Myocyte (in vitro differentiated cells): ENCODE measurements around the gene SGMS2. TPM values are rescaled to one million over a fixed set of nuclear protein-coding genes. Genes with fewer than 3 reads are reported as not detected.
"Not testable (repeated sequence)": the region's sequence is repeated elsewhere in the genome, so short reads cannot be mapped to it uniquely, and the experiment has no call there.

Experiments used
- DNase-seq: peaks from one replicate; pipeline ENCODE4 v3.0.0-alpha.2; 2012; ENCODE audit warnings: low read depth
- total RNA-seq: library from RNA; depleted of rRNA; stranded (reverse); fragments of >200 nt; gene quantifications from 2 replicates; pipeline ENCODE4 v1.2.3, GENCODE V29; 2014

The SGMS2 gene
- total RNA-seq, 1 donor from 2014 or later, result 76.4 TPM

DNA sequence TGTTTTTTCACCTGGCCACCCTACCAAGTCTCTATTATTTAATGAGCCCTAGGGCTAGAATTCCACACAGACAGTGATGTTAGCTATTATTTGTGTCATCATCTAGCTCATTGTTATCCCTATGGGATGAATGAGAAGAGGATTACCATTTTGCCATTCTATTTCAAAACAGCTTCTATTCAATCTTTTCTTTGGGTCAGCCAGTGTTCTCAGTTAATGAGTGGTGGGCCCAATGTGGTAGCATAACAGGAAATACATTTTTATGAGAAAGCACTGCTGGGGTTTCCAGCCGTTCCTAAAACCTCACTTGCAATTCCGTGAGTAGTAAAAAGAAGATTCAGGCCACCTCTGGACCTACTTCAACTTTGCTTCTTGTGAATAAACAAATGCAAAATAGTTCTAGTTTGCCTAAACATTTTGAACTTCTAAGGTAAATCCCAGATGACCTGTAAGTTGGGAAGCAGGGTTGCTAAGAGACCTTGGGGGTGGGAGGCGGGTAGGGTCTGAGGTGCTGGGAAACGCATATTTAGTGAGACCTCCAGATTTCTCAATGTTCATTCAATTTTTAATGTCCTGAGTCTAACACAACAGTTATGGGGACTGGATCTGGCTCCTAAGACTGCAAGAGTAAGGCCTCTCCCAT lies 81.8 kb downstream of the SGMS2 start:
- DNase-seq, result no peak

DNA sequence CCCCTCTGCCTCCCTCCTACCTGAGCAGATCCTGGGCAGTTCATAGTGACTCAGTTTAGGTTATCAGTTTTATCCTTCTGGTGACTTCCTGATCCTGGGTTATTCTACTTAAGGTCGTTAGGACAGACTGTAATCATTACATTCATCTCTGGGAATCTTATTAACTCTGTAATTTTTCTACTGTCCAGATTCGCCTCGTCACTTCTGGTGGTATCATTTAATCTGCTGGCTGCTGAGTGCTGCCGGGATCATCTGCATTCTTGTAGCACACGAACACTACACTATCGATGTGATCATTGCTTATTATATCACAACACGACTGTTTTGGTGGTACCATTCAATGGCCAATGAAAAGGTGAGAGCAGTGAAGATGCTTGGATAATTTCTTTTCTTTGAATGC lies 83.6 kb downstream of the SGMS2 start:
- DNase-seq, result no peak

- DNase-seq, result peak; percentile 81
These were observed 88.7 kb downstream of the SGMS2 start for GRCh38 chr4:107913283-107913899.

- no peak for DNase-seq
These were observed 90.5 kb downstream of the SGMS2 start for GRCh38 chr4:107915220-107915619.

DNA sequence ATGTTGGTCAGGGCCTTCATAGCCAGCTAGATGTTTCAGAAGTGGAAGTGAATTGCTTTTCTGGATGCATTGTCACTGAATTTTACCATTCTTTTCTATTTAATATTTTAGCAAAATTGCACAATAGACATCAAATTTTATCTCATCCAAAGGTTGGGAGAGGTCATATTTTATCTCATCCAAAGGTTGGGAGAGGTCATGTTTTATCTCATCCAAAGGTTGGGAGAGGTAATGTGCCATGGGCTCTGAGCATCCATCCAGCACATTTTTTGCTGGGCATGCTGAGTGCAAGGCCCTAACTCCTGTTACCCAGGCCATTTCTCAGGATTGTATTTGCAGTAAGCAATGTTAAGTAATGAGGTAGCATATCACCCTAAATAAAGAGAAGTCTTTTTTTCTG lies 91.9 kb downstream of the SGMS2 start:
- no peak for DNase-seq

DNA sequence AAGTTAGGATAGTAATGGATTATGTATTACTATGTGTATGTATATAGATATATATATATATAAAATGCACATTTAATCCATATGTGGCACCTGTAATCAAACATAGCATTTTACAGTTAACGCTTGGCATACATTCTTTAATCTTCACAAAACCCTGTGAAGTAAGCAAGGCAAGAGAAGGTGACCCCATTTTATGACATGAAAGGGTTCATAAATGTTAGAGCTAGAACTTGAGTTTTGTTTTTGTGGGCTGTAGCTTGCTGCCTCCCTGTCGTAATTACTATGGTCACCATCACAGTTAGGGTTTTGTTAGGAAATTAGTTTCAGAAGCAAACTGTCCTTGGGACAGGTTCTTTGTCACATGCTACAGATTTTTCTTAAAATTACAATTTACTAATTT lies 92.8 kb downstream of the SGMS2 start:
- no peak for DNase-seq

DNA sequence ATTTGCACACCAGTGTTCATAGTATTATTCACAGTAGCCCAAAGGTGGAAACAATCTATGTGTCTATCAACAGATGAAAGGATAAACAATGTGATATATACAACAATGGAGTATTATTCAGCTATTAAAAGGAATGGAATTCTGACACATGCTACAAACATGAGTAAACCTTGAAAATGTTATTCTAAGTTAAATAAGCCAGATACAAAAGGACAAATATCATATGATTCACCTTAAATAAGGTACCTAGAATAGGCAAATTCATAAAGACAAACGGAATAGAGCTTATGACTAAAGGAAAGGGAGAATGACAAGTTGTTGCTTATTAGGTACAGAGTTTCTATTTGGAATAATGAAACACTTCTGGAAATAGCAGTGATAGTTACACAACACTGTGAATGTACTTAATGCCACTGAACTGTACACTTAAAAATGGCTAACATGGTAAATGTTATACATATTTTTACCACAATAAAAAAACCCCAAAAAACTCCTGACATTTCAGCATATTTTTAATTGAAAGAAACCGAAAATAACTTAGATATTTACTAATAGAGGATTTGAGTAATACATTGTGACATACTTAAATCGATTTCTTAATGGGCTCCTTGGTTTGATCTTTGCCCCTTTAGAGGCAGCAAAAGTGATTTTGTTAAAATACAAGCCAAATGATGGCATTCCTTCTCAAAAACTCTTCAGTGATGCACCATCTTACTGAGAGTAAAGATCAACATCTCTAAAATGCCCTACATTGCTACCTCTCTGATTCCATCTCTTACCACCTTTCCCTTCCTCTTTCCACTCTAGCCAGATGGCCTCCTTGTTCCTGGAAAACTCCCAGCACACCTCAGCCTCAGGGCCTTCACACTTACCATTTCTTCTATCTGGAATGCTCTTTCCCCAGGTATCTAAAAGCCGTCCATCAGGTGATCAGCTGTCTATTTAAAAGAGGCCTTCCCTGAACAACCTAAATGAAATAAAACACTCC lies 98.0 kb downstream of the SGMS2 start:
- DNase-seq, result no peak

DNA sequence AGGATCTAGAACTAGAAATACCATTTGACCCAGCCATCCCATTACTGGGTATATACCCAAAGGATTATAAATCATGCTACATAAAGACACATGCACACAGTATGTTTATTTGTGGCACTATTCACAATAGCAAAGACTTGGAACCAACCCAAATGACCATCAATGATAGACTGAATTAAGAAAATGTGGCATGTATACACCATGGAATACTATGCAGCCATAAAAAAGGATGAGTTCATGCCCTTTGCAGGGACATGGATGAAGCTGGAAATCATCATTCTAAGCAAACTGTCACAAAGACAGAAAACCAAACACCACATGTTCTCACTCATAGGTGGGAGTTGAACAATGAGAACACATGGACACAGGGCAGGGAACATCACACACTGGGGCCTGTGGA lies 101.0 kb downstream of the SGMS2 start:
- DNase-seq, result not testable (repeated sequence)

DNA sequence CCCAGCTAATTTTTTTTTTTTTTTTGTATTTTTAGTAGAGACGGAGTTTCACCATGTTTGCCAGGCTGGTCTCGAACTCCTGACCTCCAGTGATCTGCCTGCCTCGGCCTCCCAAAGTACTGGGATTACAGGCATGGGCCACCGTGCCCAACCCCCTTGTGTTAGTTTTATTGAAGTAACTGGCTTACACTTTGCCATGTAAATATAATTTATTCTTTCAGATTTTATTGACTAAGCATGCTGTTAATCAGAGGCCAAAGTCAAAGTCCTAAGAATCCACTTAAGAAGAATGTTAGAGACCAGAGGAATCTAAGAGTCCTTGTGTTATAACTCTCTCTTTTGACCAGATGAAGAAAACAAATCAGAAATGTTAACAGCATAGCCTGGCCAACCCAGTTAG lies 102.1 kb downstream of the SGMS2 start:
- not testable (repeated sequence) for DNase-seq

DNA sequence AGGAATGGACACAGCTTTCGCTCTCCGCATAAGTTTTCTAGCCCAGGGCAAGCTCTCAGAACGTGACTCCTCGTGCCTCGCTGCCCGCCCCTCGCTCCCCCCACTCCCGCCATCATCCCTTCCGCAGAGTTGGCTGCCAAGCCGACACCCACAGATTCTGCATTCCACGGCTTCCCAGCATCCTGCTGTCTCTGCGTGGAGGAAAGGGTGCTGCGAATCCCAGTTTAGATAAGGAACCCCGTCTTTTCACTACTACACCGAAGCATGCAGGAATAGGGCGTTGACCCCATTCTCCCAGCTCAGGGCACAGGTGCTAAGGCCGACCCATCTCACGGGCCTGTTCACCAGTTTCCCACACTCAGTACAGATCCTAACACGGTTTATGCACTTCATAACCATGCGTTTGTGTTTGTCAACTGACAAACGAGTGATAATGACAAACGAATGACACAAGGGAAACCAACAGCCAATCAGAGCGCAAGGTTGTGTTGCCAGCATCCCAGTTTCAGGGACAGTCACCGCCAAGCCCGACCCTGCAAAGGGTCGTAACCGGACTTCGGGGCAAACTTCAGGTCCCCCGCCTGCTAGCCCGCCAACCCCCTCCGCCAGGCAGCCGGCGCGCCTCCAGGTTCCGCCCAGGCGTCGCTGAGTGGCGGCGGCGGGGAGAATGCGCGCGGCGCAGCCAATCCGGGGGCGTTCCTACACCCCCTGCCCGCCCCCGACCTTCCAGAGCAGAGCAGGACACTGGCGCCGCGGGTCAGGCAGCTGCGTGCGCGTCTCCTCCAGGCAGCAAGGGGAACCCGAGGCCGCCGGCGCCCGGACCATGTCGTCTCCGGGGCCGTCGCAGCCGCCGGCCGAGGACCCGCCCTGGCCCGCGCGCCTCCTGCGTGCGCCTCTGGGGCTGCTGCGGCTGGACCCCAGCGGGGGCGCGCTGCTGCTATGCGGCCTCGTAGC lies 106.4 kb downstream of the SGMS2 start, which contains the start of gene CYP2U1:
Gene CYP2U1, plus strand, starts transcription at position 729 of the 954 bp plus-strand sequence. Its CDS starts 95 bp downstream, at position 824.
- peak; percentile 90 for DNase-seq

DNA sequence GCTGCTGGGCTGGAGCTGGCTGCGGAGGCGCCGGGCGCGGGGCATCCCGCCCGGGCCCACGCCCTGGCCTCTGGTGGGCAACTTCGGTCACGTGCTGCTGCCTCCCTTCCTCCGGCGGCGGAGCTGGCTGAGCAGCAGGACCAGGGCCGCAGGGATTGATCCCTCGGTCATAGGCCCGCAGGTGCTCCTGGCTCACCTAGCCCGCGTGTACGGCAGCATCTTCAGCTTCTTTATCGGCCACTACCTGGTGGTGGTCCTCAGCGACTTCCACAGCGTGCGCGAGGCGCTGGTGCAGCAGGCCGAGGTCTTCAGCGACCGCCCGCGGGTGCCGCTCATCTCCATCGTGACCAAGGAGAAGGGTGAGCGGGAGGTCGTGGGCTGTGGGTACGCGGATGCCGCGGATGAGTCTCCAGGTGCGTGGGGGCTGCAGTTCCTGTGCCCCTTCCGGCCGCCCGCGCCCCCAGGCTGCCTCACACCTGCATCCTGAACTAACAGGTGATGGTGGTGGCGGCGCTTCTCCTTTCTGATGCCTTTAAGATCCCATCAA lies 107.1 kb downstream of the SGMS2 start:
- no peak for DNase-seq

- DNase-seq, result no peak
These were observed 110.5 kb downstream of the SGMS2 start for GRCh38 chr4:107935246-107935645.

DNA sequence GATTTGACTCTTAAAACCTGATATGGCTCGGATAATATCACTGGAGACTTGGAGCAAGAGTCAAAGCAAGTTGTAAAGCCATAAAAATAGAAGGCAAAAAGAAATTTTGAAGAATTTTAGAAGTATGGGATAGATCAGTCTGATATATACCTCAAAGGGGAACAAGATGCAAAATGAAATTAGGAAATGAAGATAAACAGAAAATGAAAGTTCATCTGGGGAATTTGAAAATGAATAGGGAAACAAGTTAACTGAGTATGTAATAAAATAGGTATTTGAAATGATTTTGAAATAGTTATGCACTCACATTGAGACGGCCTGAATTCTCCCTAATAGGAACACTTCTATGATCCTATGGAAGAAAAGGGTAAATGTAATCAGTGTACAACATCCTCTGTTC lies 112.3 kb downstream of the SGMS2 start:
- no peak for DNase-seq

- no peak for DNase-seq
These were observed 114.6 kb downstream of the SGMS2 start for GRCh38 chr4:107939307-107939706.

DNA sequence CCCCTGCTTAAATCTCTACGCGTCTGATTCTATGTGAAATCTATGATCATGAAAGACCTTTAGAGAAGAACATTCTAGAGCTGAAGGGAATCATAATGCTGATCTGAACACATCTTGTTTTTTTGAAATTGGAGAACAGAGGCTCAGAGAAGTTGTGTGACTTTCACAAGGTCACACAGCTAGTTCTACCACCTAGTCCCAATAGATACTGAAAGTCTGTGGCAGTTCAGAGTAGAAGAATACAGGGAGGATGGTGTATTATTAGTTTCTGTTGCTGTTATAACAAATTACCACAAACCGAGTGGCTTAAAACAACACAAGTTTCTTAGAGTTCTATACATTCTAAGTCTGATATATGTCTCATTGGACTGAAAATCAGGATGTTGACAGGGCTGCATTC lies 121.1 kb downstream of the SGMS2 start:
- DNase-seq, result no peak

- DNase-seq, result no peak
These were observed 126.2 kb downstream of the SGMS2 start for GRCh38 chr4:107950746-107951540.

GRCh38 chr4:107951551-107951950 lies 126.8 kb downstream of the SGMS2 start:
- no peak for DNase-seq

GRCh38 chr4:107956011-107956410 lies 131.3 kb downstream of the SGMS2 start:
- no peak for DNase-seq
